ENCODE data around the gene OR52E2. TPM values are rescaled to one million over a fixed set of nuclear protein-coding genes. Genes with fewer than 3 reads are reported as not detected.

Gene OR52E2
- total RNA-seq, 1 experiment from 2014 or later, result not detected

GRCh38 chr11:5043380-5043779 lies 16.0 kb downstream of the OR52E2 start:
- no peak overlapping the region for H3K4me3 Mint-ChIP-seq

More at GRCh38 chr11:5043380-5043779, 16.0 kb downstream of the OR52E2 start:
- H3K27ac ChIP-seq (ENCODE audit: insufficient read length, low read depth, low read length), result no peak overlapping the region
- H3K14ac ChIP-seq (ENCODE audit: insufficient read depth, low read length), result no peak overlapping the region
- no peak overlapping the region for H2BK120ac ChIP-seq (ENCODE audit: low read depth, low read length, poor library complexity, severe bottlenecking)
- no peak for DNase-seq
- H3K4me1 ChIP-seq (ENCODE audit: insufficient read depth, low read length), result peaks cover 3% of the 10 kb centered on the region; the same call in 1 of the 2 replicates
- H2BK15ac ChIP-seq (ENCODE audit: low read depth, low read length), result no peak overlapping the region
- H4K20me1 ChIP-seq (ENCODE audit: control insufficient read depth, insufficient read depth, insufficient read length), result no peaks in the 10 kb centered on the region
- TF ChIP-seq CTCF (conservative IDR thresholded peaks at IDR 0.05), result no peak
- Mint-ChIP-seq H3K36me3 (ENCODE audit: insufficient read depth in 1 of 3, low read depth in 3 of 3) (no peaks in the 10 kb centered on the region), H3K9me3 (no peaks in the 10 kb centered on the region; a peak in 1 of 5 replicates), H3K27ac (no peak overlapping the region), H3K4me1 (peaks cover 5 to 7% of the 10 kb centered on the region in 2 experiments), H3K27me3 (ENCODE audit: low read depth) (no peaks in the 10 kb centered on the region)
- H3T11ph ChIP-seq (ENCODE audit: low read length), result no peak overlapping the region
- no peak overlapping the region for H3K9ac ChIP-seq (ENCODE audit: extremely low read depth, insufficient read length, low read length)
- no peak overlapping the region for H3K4me2 ChIP-seq (ENCODE audit: insufficient read depth, insufficient read length, low read length)
- no peaks in the 10 kb centered on the region for H3K79me1 ChIP-seq (ENCODE audit: insufficient read depth, low read depth, low read length, poor library complexity, severe bottlenecking)
- H3K9me3 ChIP-seq (ENCODE audit: control insufficient read depth, low read depth, low read length), result no peaks in the 10 kb centered on the region
- H3K23me2 ChIP-seq (ENCODE audit: insufficient read length, low read depth, low read length, poor library complexity, severe bottlenecking), result no peaks in the 10 kb centered on the region
- no peak overlapping the region for H2BK20ac ChIP-seq (ENCODE audit: low read depth, low read length, poor library complexity, severe bottlenecking)
- no peak overlapping the region for H2BK5ac ChIP-seq (ENCODE audit: insufficient read length, low read length)
- H2AK5ac ChIP-seq (ENCODE audit: insufficient read length, low read length), result no peak overlapping the region
- H2AFZ ChIP-seq (ENCODE audit: low read length), result no peak overlapping the region
- no peak overlapping the region for H3K23ac ChIP-seq (ENCODE audit: insufficient read length, low read depth, low read length)
- no peak overlapping the region for H3K56ac ChIP-seq (ENCODE audit: insufficient read length, low read depth, low read length)
- H4K5ac ChIP-seq (ENCODE audit: insufficient read length, low read depth, low read length), result no peak overlapping the region
- H2BK12ac ChIP-seq (ENCODE audit: insufficient read length, low read depth, low read length), result no peak overlapping the region
- H3K27me3 ChIP-seq (ENCODE audit: insufficient read depth, low read length), result no peaks in the 10 kb centered on the region
- H3K4ac ChIP-seq (ENCODE audit: low read depth, low read length), result no peak overlapping the region
- no peak overlapping the region for H4K91ac ChIP-seq (ENCODE audit: insufficient read length, low read depth, low read length)
- WGBS (ENCODE audit: extremely low coverage, insufficient read length, low lambda C conversion rate), result no CpG with 5 or more reads among the region's 2 CpGs
- no peaks in the 10 kb centered on the region for H3K79me2 ChIP-seq (ENCODE audit: insufficient read depth, low read length)
- no peak overlapping the region for H4K8ac ChIP-seq (replicated peaks; ENCODE audit: insufficient read length, low read depth, low read length)
- H3K18ac ChIP-seq (ENCODE audit: insufficient read length, low read depth, low read length), result no peak overlapping the region

All from H9 (cell line).